Activated CD4-positive, alpha-beta T cell treated with anti-CD3 and anti-CD28 coated beads for 36 hours (primary cell): ENCODE measurements around the gene RD3L. TPM values are rescaled to one million over a fixed set of nuclear protein-coding genes. Genes with fewer than 3 reads are reported as not detected.
"Not testable (repeated sequence)": the region's sequence is repeated elsewhere in the genome, so short reads cannot be mapped to it uniquely, and the experiment has no call there.

Experiments used
- ATAC-seq: fragments of 200-7000 bp; cut with Tn5 transposase; one replicate; pipeline ENCODE4 v1.10.0; 2021; ENCODE audit warnings: mild to moderate bottlenecking, moderate library complexity
- CTCF ChIA-PET: fragments of 350-600 bp; sonication (Branson Sonifier 250); formaldehyde crosslinking; loops from one replicate; lab custom pipeline; 2021; ENCODE audit warnings: antibody characterized with exemption; lab: Charles Lee
- POLR2A ChIA-PET: fragments of 350-600 bp; sonication (Branson Sonifier 250); formaldehyde crosslinking; loops from one replicate; lab custom pipeline; 2021; ENCODE audit warnings: antibody characterized with exemption, inconsistent platforms; lab: Charles Lee
- DNase-seq: peaks from one replicate; pipeline ENCODE4 v3.0.0-alpha.2; 2020
- H3K27ac Mint-ChIP-seq: one replicate; pipeline ENCODE4 v1.8.0; 2021; ENCODE audit warnings: mixed read lengths
- H3K27me3 Mint-ChIP-seq: one replicate; pipeline ENCODE4 v1.8.0; 2021; ENCODE audit warnings: mixed read lengths
- H3K36me3 Mint-ChIP-seq: one replicate; pipeline ENCODE4 v1.8.0; 2021; ENCODE audit warnings: low read depth, mixed read lengths
- H3K4me1 Mint-ChIP-seq: one replicate; pipeline ENCODE4 v1.8.0; 2021; ENCODE audit warnings: mixed read lengths
- H3K4me3 Mint-ChIP-seq: one replicate; pipeline ENCODE4 v1.8.0; 2021; ENCODE audit warnings: mild to moderate bottlenecking, moderate library complexity, mixed read lengths
- H3K9me3 Mint-ChIP-seq: one replicate; pipeline ENCODE4 v1.8.0; 2021; ENCODE audit warnings: low read depth, mixed read lengths
- intact Hi-C, 2 experiments: fragments of 100-400 bp; cut with DNase I in 1 of 2; cut with micrococcal nuclease in 1 of 2; formaldehyde crosslinking; loops; one replicate each; pipeline versions ENCODE4 v1.14.2 to v1.15.1; 2022 to 2024; cut with DNase I, micrococcal nuclease
- total RNA-seq, 2 experiments: library from RNA; stranded (reverse); gene quantifications; one replicate each; pipeline ENCODE4 v1.2.3, GENCODE V29; 2021

RD3L gene
- total RNA-seq, 2 experiments from 2014 or later, result not detected

DNA sequence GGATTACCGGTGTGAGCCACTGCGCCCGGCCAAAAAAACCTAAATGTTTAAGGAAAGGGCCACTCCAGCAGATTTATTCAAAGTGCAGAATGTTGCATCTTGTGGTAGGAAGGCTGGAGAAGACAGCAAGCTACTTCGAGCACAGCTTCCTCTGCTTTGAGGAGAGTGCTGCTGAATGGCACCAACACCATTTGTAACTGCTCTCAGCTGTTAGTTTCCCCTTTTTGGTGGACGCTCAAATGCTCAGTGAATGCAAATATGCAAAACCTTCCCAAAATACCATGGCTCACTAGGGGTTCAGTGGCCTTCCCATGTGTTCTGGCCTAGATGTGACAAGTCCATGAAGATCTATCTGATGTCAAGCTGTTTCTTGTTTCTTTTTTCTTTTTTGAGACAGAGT lies 17.0 kb downstream of the RD3L start:
- H3K4me1 Mint-ChIP-seq, result peaks cover 4% of the 10 kb centered on the region
- no peak for ATAC-seq
- no peak overlapping the region for H3K27ac Mint-ChIP-seq
- intact Hi-C loops, result no loop called here
- ChIA-PET POLR2A (no interaction called here), CTCF (interaction anchor here (0.8 to 1.9 kb wide), 3 partner anchors 17 to 116 kb away, joined by 3 to 5 read pairs (median 3); partner anchors contain the start of gene RD3L)
- peaks cover 2% of the 10 kb centered on the region for H3K36me3 Mint-ChIP-seq
- no peaks in the 10 kb centered on the region for H3K9me3 Mint-ChIP-seq
- no peak for DNase-seq
- peaks cover 6% of the 10 kb centered on the region for H3K27me3 Mint-ChIP-seq
- no peak overlapping the region for H3K4me3 Mint-ChIP-seq

DNA sequence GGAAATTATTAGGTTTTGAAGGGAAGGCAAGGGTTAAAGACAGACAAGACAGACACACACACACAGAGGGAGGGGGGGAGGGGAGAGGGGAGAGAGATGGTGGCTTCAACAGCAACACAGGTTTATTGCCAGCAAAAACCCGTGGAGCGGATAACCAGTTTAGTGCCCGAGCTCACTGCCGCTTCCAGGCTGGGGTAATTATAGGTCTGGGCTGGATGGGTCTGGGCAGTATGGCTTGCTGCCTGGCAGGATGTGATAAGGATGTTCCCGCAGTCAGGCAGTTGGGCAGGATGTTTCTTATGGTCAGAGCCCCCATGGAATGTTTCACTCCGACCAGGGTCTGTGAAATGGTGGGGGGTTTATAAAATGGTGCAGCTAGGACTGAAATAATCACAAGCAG lies 18.5 kb downstream of the RD3L start:
- Mint-ChIP-seq H3K9me3 (no peaks in the 10 kb centered on the region), H3K27me3 (peaks cover 6% of the 10 kb centered on the region), H3K4me1 (peaks cover 9% of the 10 kb centered on the region), H3K4me3 (no peak overlapping the region), H3K36me3 (peaks cover 2% of the 10 kb centered on the region), H3K27ac (no peak overlapping the region)
- POLR2A ChIA-PET, result no interaction called here
- DNase-seq, result no peak
- CTCF ChIA-PET, result interaction anchor here (0.5 to 2.0 kb wide), 4 partner anchors 9 to 221 kb away, joined by 3 to 7 read pairs (median 4); partner anchors contain the start of gene RD3L
- intact Hi-C loops, result no loop called here
- no peak for ATAC-seq

DNA sequence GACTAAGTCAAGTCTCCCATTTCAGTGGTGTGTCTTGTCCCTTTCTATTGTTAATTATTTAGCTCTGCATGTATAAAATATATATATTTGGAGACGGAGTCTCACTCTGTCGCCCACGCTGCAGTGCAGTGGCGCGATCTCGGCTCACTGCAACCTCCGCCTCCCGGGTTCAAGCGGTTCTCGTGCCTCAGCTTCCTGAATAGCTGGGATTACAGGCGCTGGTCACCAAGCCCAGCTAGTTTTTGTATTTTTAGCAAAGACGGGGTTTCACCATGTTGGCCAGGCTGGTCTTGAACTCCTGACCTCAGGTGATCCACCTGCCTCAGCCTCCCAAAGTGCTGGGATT lies 20.5 kb downstream of the RD3L start:
- H3K4me3 Mint-ChIP-seq, result peak overlapping the region; percentile 85
- H3K9me3 Mint-ChIP-seq, H3K36me3 Mint-ChIP-seq, H3K27me3 Mint-ChIP-seq, H3K27ac Mint-ChIP-seq, POLR2A ChIA-PET, H3K4me1 Mint-ChIP-seq, ATAC-seq, DNase-seq: not testable (repeated sequence)
- intact Hi-C loops, result loop anchor here in 1 of 2 experiments (1.0 to 2.0 kb wide), 10 partner anchors 21 to 588 kb away; partner anchors contain the start of genes BAG5, COA8, EIF5 and KLC1
- CTCF ChIA-PET, result interaction anchor here (0.6 to 1.5 kb wide), 7 partner anchors 8 to 156 kb away, joined by 3 to 8 read pairs (median 3); no protein-coding TSS in a partner anchor

DNA sequence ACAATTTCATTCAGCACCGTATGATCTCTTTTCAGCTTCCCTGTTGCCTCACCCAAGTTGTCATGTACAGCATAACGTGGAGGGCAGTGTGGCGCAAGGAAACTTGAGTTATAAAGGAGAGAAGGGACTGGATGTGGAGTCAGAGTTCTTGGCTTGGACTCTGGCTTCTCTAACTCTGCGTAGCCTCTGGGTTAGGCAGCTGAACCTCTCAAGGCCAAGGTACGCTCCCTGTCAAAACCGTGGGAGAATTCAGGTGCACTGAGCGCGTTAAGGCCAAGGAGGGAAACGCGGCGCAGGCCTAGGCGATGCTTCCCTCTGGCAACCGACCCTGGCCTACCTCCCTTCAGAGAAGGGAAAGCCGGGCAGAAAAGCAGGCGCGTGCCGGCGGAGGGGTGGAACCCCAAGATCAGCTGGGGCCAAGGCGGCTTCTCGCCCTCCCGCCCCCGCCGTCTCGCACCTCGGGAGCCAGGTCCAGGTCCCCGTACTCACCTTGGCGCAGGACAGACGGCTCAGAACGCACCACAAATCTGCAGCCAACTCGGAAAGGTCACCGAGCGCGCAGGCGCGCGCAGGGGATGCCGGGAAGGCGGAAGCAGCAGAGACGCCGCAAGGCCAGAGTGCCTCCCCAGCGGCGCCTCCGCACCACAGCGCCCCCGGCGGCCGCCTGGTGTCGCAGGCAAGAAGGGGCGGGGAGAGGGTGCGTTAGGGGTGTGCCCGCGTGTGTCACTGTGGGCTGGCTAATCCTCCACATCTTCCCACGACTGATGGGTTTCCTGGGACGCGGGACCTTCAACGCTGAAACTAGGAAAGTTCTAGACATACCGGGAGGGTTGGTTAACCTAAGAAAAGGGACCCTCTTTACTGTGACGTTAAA lies 21.1 kb downstream of the RD3L start:
- Mint-ChIP-seq H3K4me3 (peak overlapping the region; percentile 85), H3K27me3 (peaks cover 6% of the 10 kb centered on the region), H3K9me3 (no peaks in the 10 kb centered on the region), H3K4me1 (peaks cover 12% of the 10 kb centered on the region), H3K36me3 (peaks cover 4% of the 10 kb centered on the region), H3K27ac (peak overlapping the region; percentile 80)
- ChIA-PET CTCF (interaction anchor here (0.6 to 1.7 kb wide), 11 partner anchors 9 to 156 kb away, joined by 3 to 8 read pairs (median 3); no protein-coding TSS in a partner anchor), POLR2A (no interaction called here)
- DNase-seq (peak; percentile 97), ATAC-seq (peak; percentile 99)
- intact Hi-C loops, result loop anchor here in 1 of 2 experiments (1.0 to 2.0 kb wide), 10 partner anchors 20 to 587 kb away; partner anchors contain the start of genes BAG5, COA8, EIF5 and KLC1

DNA sequence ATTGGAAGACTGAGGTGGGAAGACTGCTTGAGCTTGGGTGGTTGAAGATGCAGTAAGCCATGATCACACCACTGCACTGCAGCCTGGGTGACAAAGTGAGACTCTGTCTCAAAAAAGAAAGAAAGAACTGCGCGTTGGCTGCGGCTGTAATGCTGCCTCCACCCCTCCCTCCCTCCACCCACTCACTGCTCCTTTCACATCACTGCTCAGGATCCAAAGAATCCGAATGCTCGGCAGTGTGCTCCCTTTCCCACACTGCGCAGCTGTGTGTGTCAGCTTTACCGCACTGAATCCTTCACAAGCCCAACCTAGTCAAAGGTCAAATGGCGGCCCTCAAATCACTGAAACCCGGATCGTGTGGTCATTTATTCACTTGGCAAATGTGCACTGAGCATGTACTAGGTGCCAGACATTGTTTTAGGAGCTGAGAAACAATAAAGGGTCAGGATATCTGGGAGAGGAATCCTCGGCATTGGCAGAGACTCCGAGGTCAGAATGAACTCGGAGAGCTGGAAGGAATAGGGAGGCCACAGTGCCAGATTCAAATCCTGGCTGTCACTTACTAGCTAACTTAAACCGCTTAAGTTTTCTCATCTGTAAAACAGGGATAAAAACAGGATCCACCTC lies 25.6 kb downstream of the RD3L start:
- CTCF ChIA-PET, result interaction anchor here (0.9 to 4.5 kb wide), 4 partner anchors 13 to 201 kb away, joined by 3 to 21 read pairs (median 6); partner anchors contain the start of genes XRCC3 and ZFYVE21
- H3K27me3 Mint-ChIP-seq, result no peaks in the 10 kb centered on the region
- H3K36me3 Mint-ChIP-seq, result peaks cover 24% of the 10 kb centered on the region
- no peak overlapping the region for H3K27ac Mint-ChIP-seq
- H3K9me3 Mint-ChIP-seq, result no peaks in the 10 kb centered on the region
- ATAC-seq (no peak), DNase-seq (no peak)
- no peak overlapping the region for H3K4me3 Mint-ChIP-seq
- peaks cover 16% of the 10 kb centered on the region for H3K4me1 Mint-ChIP-seq
- intact Hi-C loops, result no loop called here
- POLR2A ChIA-PET, result interaction anchor here (0.7 kb wide), 1 partner anchor 351 kb away, joined by 3 read pairs; no protein-coding TSS in a partner anchor

DNA sequence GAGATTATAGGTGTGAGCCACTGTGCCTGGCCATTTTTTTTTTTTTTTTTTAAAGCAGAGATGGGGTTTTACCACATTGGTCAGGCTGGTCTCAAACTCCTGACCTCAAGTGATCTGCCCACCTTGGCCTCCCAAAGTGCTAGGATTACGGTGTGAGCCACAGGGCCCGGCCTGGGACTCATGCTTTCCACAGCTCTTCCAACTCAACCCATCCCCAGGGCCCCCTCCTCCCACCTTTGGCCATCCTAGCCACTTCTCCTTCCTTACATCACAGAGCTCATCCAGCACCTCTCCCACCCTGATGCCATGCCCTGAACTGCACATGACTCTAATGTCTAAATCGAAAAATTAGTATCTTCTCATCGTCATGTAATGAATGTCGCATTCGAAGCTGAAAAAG lies 26.7 kb downstream of the RD3L start:
- no peak for DNase-seq
- H3K27ac Mint-ChIP-seq, result peak overlapping the region; percentile 77
- intact Hi-C loops, result no loop called here
- H3K27me3 Mint-ChIP-seq, result no peaks in the 10 kb centered on the region
- H3K4me1 Mint-ChIP-seq, result peaks cover 13% of the 10 kb centered on the region
- peaks cover 25% of the 10 kb centered on the region for H3K36me3 Mint-ChIP-seq
- no peak overlapping the region for H3K4me3 Mint-ChIP-seq
- no peak for ATAC-seq
- ChIA-PET CTCF (interaction anchor here (0.9 to 4.5 kb wide), 4 partner anchors 8 to 200 kb away, joined by 3 to 21 read pairs (median 6); partner anchors contain the start of genes XRCC3 and ZFYVE21), POLR2A (interaction anchor here (0.6 kb wide), 1 partner anchor 879 kb away, joined by 5 read pairs; no protein-coding TSS in a partner anchor)
- H3K9me3 Mint-ChIP-seq, result no peaks in the 10 kb centered on the region

DNA sequence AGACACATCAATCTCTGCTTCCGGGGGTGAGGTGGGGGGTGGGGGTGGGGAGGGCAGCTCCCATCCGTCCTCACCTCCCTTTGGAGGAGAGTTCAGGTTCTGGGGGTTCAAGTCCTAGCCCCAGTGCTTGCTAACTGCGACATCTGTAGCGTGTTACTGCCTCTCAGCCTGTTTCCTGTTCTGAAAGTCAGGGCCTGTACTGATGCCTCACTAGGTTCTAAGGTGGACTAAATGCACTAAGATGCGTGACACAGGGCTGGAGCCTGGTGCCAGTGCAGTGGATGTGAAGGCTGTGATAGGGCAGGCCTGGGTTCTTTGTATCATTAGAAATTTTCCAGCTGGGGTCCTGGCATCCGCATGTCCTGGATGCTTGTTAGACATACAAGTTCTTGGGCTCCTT lies 31.3 kb downstream of the RD3L start:
- Mint-ChIP-seq H3K9me3 (no peaks in the 10 kb centered on the region), H3K36me3 (peaks cover 24% of the 10 kb centered on the region), H3K27me3 (no peaks in the 10 kb centered on the region), H3K27ac (no peak overlapping the region), H3K4me1 (peaks cover 23% of the 10 kb centered on the region), H3K4me3 (no peak overlapping the region)
- intact Hi-C loops, result loop anchor here (1.0 kb wide), 2 partner anchors 10 to 103 kb away; no protein-coding TSS in a partner anchor
- ATAC-seq (no peak), DNase-seq (no peak)
- CTCF ChIA-PET, result interaction anchor here (0.7 to 3.6 kb wide), 13 partner anchors 8 to 119 kb away, joined by 3 to 31 read pairs (median 5); partner anchors contain the start of gene RD3L
- POLR2A ChIA-PET, result no interaction called here

DNA sequence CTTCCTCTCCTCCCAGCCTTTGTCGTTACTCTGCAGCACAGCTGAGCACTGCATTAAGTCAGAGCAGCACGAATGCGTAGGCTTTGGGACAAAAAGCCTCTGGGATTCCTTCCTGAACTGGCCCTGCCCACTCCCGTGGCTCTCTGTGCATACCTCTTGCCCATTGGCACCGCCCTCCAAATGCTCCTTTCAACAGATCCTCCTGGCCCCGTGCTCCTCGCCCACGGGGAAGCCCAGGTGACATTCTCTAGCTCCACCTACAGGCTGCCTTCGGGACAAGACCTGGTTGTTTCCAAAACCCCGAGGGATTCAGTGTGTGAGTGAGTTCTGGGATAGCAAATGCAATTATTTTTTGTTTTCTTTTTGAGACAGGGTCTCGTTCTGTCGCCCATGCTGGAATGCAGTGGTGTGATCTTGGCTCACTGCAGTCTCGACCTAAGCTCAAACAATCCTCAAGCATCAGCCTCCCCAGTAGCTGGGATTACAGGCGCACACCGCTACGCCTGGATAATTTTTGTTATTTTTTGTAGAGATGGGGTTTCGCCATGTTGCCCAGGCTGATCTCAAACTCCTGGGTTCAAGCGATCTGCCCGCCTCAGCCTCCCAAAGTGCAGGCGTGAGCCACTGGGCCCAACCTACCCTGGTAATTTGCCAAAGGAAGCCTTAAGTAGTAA lies 31.9 kb downstream of the RD3L start:
- Mint-ChIP-seq H3K9me3 (no peaks in the 10 kb centered on the region), H3K36me3 (peaks cover 21% of the 10 kb centered on the region), H3K27me3 (no peaks in the 10 kb centered on the region), H3K4me1 (peaks cover 19% of the 10 kb centered on the region), H3K4me3 (peak overlapping the region; percentile 17), H3K27ac (peak overlapping the region; percentile 76)
- POLR2A ChIA-PET, result interaction anchor here (0.8 kb wide), 1 partner anchor 19 kb away, joined by 3 read pairs; no protein-coding TSS in a partner anchor
- intact Hi-C loops, result loop anchor here (1.0 kb wide), 2 partner anchors 9 to 102 kb away; no protein-coding TSS in a partner anchor
- DNase-seq (peak; percentile 88), ATAC-seq (peak; percentile 92)
- CTCF ChIA-PET, result interaction anchor here (0.5 to 3.6 kb wide), 21 partner anchors 8 to 1915 kb away, joined by 3 to 31 read pairs (median 4); partner anchors contain the start of gene RD3L

DNA sequence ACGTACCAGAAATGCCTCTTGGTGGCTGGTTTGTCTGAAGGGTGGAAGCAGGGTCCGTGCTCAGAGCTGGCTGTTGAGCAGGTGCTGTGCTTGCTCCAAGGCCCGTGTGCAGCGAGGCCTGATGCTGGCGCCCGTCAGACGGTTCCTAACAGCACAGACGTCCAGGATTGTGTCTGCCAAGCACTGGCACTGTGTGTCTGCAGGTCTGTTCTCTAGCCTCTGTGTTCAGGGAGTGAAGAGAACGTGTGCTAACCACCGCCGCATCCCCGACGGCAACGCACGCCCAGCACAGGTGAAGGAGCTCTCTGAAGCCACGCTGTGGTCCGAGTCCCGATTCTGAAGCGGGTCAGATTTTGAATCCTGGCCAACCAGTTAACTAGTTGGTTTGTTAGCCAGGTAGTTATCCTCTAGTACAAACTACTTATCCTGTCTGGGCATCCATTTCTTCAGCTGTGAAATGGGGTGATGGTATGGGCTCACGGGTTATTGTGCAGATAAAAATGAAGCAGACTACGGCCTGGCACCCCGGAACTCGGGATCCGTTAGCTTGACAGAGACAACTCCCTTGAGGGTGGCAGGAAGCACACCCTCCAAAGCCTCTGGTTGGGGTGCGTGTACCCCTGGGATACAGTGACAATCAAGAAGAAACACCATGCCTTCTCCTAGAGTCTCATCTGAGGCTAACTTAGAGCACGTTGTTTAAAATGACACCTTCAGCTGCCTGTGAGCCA lies 32.6 kb downstream of the RD3L start:
- no peak for DNase-seq
- Mint-ChIP-seq H3K4me1 (peaks cover 19% of the 10 kb centered on the region), H3K36me3 (peaks cover 17% of the 10 kb centered on the region), H3K27ac (peak overlapping the region; percentile 76), H3K4me3 (peak overlapping the region; percentile 17), H3K27me3 (no peaks in the 10 kb centered on the region), H3K9me3 (no peaks in the 10 kb centered on the region)
- ChIA-PET CTCF (interaction anchor here (0.5 to 3.6 kb wide), 18 partner anchors 9 to 1914 kb away, joined by 3 to 31 read pairs (median 4); partner anchors contain the start of gene RD3L), POLR2A (interaction anchor here (0.8 kb wide), 1 partner anchor 20 kb away, joined by 3 read pairs; no protein-coding TSS in a partner anchor)
- intact Hi-C loops, result loop anchor here (1.0 kb wide), 2 partner anchors 8 to 101 kb away; no protein-coding TSS in a partner anchor
- ATAC-seq, result no peak

DNA sequence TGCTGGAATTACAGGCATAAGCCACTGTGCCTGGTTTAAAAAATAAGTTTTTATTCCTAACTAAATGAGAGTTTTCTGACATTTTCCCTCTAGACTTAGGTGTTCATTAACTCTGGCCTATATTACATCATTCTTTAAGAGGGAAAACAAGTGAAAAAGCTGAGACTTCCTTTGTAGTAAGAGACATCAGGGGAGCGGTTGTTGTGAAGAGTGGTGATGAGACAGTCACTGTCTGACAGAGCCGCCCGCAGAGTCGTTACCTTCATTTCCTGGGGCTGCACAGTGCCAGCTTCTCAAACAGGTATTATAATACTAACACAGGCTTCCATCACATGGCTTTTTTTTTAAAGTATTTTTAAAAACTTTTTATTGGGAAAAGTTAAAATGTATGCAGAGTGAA lies 33.7 kb downstream of the RD3L start:
- Mint-ChIP-seq H3K27me3 (no peaks in the 10 kb centered on the region), H3K4me1 (peaks cover 19% of the 10 kb centered on the region), H3K36me3 (peaks cover 12% of the 10 kb centered on the region), H3K27ac (peak overlapping the region; percentile 73), H3K9me3 (no peaks in the 10 kb centered on the region), H3K4me3 (no peak overlapping the region)
- intact Hi-C loops, result no loop called here
- DNase-seq, result peak; percentile 61
- CTCF ChIA-PET, result interaction anchor here (0.9 to 3.6 kb wide), 2 partner anchors 99 to 103 kb away, joined by 6 to 31 read pairs; no protein-coding TSS in a partner anchor
- peak; percentile 68 for ATAC-seq
- POLR2A ChIA-PET, result no interaction called here
